Liver (tissue), 3 donors: Measurements from ENCODE around the gene BRME1.

Experiments used
- TAF1 ChIP-seq: conservative IDR thresholded peaks from 2 replicates; pipeline ENCODE4 v1.6.1; 2016; ENCODE audit warnings: antibody characterized with exemption, mild to moderate bottlenecking
- TF ChIP-seq, protein P1 (sequence below): fragments of 150-350 bp; IDR thresholded peaks from 2 replicates; pipeline ENCODE4 v1.5.1; 2017; ENCODE audit warnings: improper control_type of control experiment, low read depth, low read length; ENCODE audit not compliant: missing input control
- donor health status: healthy.
- donor health status: healthy.

DNA sequence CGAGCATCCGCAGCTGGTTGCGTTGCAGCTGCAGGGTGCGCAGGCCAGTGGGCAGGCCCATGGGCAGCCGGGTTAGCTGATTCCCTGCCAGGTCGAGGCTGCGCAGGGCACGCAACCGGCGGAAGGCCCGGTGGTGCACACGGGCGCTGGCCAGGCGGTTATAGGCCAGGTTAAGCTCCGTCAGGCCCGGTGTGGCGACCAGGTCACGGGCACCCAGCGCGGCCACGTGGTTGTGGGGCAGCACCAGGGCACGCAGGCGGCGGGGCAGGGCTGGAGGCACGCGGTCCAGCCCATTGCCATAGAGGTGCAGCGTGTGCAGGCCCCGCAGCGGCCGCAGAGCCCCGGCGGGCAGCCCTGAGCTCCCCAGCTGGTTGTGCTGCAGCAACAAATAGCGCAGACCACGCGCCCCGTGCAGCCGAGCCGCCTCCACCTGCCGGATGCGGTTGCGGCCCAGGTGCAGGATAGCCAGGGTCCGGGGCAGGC lies 27.0 kb upstream of the BRME1 start:
- TF ChIP-seq TAF1: no peak
- TF ChIP-seq, protein P1, sequence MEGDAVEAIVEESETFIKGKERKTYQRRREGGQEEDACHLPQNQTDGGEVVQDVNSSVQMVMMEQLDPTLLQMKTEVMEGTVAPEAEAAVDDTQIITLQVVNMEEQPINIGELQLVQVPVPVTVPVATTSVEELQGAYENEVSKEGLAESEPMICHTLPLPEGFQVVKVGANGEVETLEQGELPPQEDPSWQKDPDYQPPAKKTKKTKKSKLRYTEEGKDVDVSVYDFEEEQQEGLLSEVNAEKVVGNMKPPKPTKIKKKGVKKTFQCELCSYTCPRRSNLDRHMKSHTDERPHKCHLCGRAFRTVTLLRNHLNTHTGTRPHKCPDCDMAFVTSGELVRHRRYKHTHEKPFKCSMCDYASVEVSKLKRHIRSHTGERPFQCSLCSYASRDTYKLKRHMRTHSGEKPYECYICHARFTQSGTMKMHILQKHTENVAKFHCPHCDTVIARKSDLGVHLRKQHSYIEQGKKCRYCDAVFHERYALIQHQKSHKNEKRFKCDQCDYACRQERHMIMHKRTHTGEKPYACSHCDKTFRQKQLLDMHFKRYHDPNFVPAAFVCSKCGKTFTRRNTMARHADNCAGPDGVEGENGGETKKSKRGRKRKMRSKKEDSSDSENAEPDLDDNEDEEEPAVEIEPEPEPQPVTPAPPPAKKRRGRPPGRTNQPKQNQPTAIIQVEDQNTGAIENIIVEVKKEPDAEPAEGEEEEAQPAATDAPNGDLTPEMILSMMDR: no peak
